ENCODE measurements around the gene ASTN2.
"Not testable (repeated sequence)": the region's sequence is repeated elsewhere in the genome, so short reads cannot be mapped to it uniquely, and the experiment has no call there.

ASTN2 gene

GRCh38 chr9:116467740-116468351 is 947.0 kb downstream of the ASTN2 start:
- DNase-seq, result no peak

GRCh38 chr9:116466271-116467235 is 948.3 kb downstream of the ASTN2 start:
- no peak for DNase-seq

GRCh38 chr9:116465576-116466270 is 949.1 kb downstream of the ASTN2 start:
- no peak for DNase-seq

DNA sequence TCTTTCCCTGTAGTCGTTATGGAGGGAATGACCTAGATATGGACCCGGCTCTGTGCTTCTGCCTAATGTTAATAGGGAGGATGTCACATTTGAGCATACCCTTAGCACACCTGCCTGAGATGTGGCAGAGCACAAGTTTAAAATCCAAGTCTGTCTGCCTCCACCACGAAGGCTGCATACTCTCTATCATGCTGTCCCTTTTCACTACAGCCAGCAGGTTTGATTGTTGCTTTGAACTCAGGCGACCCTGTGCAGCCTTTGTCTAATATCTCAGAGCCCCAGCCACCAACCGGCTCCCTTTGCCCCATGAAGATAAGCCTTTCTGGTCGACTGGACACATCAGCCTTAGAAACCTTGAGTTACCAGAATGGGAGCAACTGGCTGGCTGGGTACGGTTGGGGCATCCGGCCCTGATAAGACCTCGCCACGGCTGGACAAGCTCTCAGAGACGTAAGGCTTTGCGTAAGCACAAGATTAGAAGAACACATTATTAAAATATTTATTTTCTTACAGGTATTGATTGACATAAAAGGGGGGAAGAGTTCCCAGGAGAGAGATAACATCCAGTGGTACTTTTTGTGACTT is 949.8 kb downstream of the ASTN2 start:
- DNase-seq, result no peak

GRCh38 chr9:116464423-116464822 is 950.4 kb downstream of the ASTN2 start:
- no peak for DNase-seq

- DNase-seq, result no peak
Measured at GRCh38 chr9:116461632-116462031, 953.2 kb downstream of the ASTN2 start.

DNA sequence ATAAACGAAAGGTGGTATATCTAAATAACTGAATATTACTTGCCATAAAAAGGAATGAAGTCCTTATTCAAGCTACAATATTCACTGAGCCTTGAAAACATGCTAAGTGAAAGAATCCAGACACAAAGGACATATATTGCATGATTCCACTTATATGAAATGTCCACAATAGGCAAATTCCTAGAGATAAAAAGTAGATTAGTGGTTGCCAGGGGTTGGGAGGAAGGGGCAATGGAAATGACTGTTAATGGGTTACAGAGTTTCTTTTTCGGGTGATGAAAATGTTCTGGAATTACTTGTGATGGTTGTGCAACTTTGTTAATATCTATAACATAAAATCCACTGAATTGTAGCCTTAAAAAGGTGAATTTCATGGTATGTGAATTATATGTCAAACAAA is 954.8 kb downstream of the ASTN2 start:
- DNase-seq, result no peak

- DNase-seq, result no peak
Measured at GRCh38 chr9:116459576-116459975, 955.3 kb downstream of the ASTN2 start.

GRCh38 chr9:116456490-116457088 is 958.3 kb downstream of the ASTN2 start:
- no peak for DNase-seq

DNA sequence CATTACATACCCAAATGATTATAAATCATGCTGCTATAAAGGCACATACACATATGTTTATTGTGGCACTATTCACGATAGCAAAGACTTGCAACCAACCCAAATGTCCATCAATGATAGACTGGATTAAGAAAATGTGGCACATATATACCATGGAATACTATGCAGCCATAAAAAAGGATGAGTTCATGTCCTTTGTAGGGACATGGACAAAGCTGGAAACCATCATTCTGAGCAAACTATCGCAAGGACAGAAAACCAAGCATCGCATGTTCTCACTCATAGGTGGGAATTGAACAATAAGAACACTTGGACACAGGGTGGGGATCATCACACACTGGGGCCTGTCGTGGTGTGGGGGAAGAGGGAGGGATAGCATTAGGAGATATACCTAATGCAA is 960.3 kb downstream of the ASTN2 start:
- not testable (repeated sequence) for DNase-seq

- DNase-seq, result no peak
Measured at GRCh38 chr9:116453785-116454184, 961.1 kb downstream of the ASTN2 start.

- DNase-seq, result no peak
Measured at GRCh38 chr9:116452634-116453033, 962.2 kb downstream of the ASTN2 start.

DNA sequence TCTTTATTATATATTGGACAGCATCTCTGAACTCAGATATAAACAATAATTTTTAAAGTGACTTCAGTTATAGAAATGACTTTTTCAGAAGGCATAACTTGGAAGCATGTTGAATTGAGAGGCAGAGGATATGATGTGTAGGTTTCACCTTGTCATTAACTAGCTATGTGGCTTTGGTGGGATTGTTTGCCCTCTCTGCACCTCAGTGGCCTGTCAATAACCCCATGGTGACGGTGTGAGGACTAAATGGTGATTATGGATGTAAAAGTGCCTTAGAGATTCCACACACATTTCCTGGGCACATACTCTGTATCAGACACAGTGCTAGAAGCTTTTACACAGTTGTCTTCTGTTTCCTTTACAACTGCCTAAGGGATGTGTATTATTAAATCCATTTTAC is 962.6 kb downstream of the ASTN2 start:
- DNase-seq, result no peak

GRCh38 chr9:116451500-116452115 is 963.2 kb downstream of the ASTN2 start:
- DNase-seq, result peak; percentile 23

DNA sequence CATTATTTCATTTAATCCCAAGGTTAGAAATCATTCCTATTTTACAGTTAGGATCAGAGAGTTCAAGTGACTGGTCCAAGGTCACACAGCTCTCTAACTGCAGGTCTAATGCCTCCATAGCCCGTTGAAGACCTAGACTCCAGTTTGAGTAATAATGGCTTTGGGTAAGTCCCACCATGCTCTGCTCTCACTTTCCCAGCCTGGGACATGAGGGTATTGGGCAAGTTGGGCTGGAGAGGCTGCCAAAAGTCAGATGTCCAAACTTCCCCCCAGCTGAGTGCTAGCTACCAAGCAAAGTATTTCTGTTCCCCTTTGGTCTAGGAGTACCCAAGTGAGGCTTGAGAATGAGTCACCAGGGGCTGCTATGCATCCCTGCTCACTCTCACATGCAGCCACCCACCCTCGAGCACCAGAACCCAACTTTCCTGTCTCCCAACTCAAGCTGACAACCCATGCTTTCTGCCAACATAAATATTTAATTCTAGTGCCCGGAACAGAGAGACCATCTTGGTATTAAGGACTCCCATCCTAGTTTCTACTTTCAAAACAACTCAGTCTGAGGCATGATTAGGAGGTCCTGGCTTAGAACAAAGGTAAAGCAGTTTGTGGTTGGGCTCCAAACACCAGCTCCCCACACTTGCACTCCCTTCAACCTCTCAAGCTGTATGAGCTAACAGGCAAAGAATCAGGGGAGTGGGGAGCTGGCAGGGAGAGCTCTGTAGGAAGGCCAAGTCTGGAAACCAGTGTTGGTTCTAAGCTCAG is 964.3 kb downstream of the ASTN2 start:
- DNase-seq, result no peak

DNA sequence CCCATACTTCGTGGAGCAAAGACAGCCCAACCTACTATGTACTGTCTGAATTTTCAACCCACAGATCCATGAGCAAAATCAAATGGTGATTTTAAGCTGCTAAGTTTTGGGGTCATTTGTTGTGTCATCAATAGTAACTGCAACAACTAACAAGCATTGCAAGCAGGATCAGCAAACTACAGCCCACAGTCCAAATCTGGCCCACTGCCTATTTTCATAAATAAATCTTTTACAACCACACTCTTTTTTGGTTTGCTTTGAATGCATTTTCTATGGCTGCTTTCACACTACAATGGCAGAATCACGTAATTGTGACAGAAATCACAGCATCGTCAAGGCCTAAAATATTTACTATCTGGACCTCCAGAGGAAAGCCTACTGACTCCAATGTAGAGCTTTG is 964.9 kb downstream of the ASTN2 start:
- no peak for DNase-seq

DNA sequence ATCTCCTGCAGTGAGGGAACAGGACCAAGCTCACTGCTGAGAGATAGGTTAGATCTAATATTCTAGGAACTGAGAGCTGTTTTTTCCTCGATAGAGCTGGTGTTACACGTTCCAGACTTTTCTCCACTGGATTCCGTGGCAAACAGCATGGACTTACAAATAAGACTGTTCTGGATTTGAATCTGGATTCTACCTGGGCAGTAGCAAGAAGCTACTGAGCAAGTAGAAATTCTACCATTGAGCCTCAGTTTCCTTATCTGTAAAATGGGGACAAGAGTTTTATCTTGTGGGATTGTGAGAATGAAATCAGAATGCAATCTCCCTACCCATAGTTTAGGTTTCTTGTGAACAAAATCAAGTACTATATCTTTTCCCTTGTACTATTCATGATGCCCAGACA is 966.4 kb downstream of the ASTN2 start:
- DNase-seq, result no peak

GRCh38 chr9:116447934-116448333 is 966.9 kb downstream of the ASTN2 start:
- DNase-seq, result no peak

DNA sequence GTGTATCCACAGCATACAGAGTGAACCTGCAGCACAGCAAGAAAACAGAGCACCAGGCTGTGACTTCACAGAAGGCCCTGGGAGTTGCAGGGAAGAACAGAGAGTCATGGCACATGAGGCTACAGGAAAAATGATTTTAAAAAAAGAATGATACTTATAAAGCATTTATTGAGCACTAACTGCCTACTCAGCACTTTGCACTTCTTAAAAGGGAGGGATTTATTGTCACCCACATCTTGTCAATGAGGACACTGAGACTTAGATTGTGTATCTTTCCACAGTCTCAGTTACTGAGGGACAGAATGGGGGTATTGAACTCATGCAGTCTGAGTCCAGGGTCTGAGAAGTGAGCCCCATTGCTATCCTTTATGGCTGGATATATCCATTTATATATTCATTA is 972.3 kb downstream of the ASTN2 start:
- no peak for DNase-seq

DNA sequence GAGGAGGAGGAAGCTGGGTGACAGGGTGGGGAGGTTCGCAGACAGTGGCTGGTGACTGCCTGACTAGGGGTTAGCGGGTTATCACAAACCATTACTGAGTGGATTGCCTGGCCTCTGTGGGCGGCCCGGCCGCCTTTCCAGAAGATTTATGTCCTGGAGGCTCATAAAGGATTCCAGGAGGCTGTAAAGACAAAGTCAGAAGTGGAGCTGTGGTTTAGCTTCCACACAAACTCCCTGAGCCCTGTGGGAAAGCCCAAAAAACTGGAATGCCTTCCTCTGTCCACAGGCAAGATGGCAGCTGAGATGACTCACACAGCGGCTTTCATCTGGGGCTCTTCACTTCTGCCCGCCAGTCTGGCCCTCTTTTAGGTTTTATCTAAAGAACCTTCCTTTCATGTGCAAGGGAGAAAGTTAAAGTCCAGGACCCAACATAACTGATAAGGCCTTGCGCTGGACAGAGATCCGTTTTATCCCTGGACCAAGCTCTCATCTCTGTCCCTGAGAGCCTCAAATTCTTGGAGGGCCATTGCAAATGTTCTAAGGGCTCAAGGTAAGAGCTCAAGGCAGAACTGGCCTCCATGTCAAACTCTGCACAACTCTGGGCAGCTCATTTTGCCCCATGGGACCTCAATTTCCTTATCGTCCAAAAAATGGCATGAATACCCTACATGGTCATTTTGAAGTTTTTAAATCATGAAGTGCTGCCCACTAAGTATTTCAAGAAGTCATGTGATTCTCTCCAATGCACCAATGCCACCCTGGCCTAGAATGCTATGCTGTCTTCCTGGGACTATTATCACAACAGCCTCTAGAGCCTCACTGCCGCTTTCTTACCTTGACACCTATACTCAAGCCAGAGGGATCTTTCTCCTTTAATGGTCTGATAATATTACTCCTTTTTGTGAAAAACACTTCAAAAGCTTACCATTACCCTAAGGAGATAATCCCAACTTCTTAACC is 977.2 kb downstream of the ASTN2 start:
- DNase-seq, result no peak

Measured in NCI-H526 treated with DMSO at 0.1 percent for 48 hours (cell line).